B cell (primary cell): ENCODE results near the gene MIPOL1. TPM values are rescaled to one million over a fixed set of nuclear protein-coding genes. Genes with fewer than 3 reads are reported as not detected.

Experiments used
- ATAC-seq: fragments of 200-7000 bp; cut with Tn5 transposase; one replicate; pipeline ENCODE4 v1.10.0; 2021; ENCODE audit warnings: low read depth, mild to moderate bottlenecking, moderate number of reproducible peaks, moderate library complexity
- CTCF ChIA-PET: fragments of 350-600 bp; sonication (Branson Sonifier 250); formaldehyde crosslinking; loops from one replicate; lab custom pipeline; 2021; ENCODE audit warnings: antibody characterized with exemption, inconsistent platforms; lab: Charles Lee
- POLR2A ChIA-PET: fragments of 350-600 bp; sonication (Branson Sonifier 250); formaldehyde crosslinking; loops from one replicate; lab custom pipeline; 2021; ENCODE audit warnings: antibody characterized with exemption; lab: Charles Lee
- DNase-seq: peaks from one replicate; pipeline ENCODE4 v3.0.0; 2013
- H2AFZ ChIP-seq: 2 replicates; pipeline ENCODE4 v1.6.1; 2012; ENCODE audit warnings: mild to moderate bottlenecking, low read depth, low read length; ENCODE audit not compliant: insufficient read depth, poor library complexity, severe bottlenecking
- H3K27ac ChIP-seq, 2 donors: 1 replicate in 1 of 2; 2 replicates in 1 of 2; pipeline ENCODE4 v1.5.1; 2012 to 2013; ENCODE audit warnings: low read length in 2 of 2, mild to moderate bottlenecking in 2 of 2, moderate library complexity in 1 of 2
- H3K27me3 ChIP-seq, 4 experiments: fragments of 200-600 bp in 1 of 4; sonication (generic) in 1 of 4; replicated peaks in 1 of 4; 1 replicate in 2 of 4; 2 replicates in 2 of 4; pipeline versions ENCODE4 v1.6.1 to v1.7.0; 2013 to 2016; ENCODE audit warnings: low read length in 3 of 4, mild to moderate bottlenecking in 2 of 4, mixed read lengths in 1 of 4, moderate library complexity in 1 of 4; ENCODE audit not compliant: insufficient read depth in 4 of 4, control insufficient read depth in 3 of 4; ENCODE audit errors: control extremely low read depth in 1 of 4
- H3K36me3 ChIP-seq, 2 experiments: replicated peaks in 1 of 2; 1 replicate in 1 of 2; 2 replicates in 1 of 2; pipeline versions ENCODE4 v1.6.1 to v1.7.1; 2013; ENCODE audit warnings: low read length in 1 of 2; ENCODE audit not compliant: insufficient read depth in 2 of 2, control insufficient read depth in 1 of 2; ENCODE audit errors: control extremely low read depth in 1 of 2, extremely low read depth in 1 of 2
- H3K4me1 ChIP-seq, 2 donors: fragments of 200-600 bp in 1 of 2; sonication (generic) in 1 of 2; 1 replicate in 1 of 2; 2 replicates in 1 of 2; pipeline versions ENCODE4 v1.5.1 to v1.6.1; 2013 to 2017; ENCODE audit warnings: low read length in 2 of 2; ENCODE audit not compliant: control insufficient read depth in 2 of 2, insufficient read depth in 2 of 2
- H3K4me2 ChIP-seq: replicated peaks from 2 replicates; pipeline ENCODE3; 2012; ENCODE audit warnings: mild to moderate bottlenecking, low read depth, low read length; ENCODE audit not compliant: poor library complexity, severe bottlenecking
- H3K4me3 ChIP-seq, 5 experiments: fragments of 200-600 bp in 1 of 5; sonication (generic) in 1 of 5; 1 replicate in 3 of 5; 2 replicates in 2 of 5; pipeline versions ENCODE4 v1.5.1 to v1.7.0; 2011 to 2016; ENCODE audit warnings: low read length in 4 of 5, mild to moderate bottlenecking in 4 of 5, low read depth in 2 of 5, control low read depth in 1 of 5, moderate library complexity in 1 of 5; ENCODE audit not compliant: insufficient read depth in 1 of 5; ENCODE audit errors: control extremely low read depth in 1 of 5, extremely low read depth in 1 of 5
- H3K79me2 ChIP-seq: fragments of 200-600 bp; sonication (generic); one replicate; pipeline ENCODE4 v1.6.0; 2016; ENCODE audit warnings: low read length; ENCODE audit not compliant: control insufficient read depth, insufficient read depth
- H3K9ac ChIP-seq: fragments of 200-600 bp; sonication (generic); 2 replicates; pipeline ENCODE4 v1.6.1; 2017; ENCODE audit warnings: mild to moderate bottlenecking, low read length, moderate library complexity
- H3K9me3 ChIP-seq, 3 donors: one replicate each; pipeline versions ENCODE4 v1.6.1 to v1.7.1; 2013; ENCODE audit warnings: low read length in 2 of 3; ENCODE audit not compliant: control insufficient read depth in 2 of 3, insufficient read depth in 1 of 3; ENCODE audit errors: control extremely low read depth in 1 of 3
- H4K20me1 ChIP-seq: 2 replicates; pipeline ENCODE4 v1.6.0; 2012; ENCODE audit warnings: mild to moderate bottlenecking, low read length; ENCODE audit not compliant: insufficient read depth, control insufficient read depth, poor library complexity, severe bottlenecking
- H3K27ac Mint-ChIP-seq: one replicate; pipeline ENCODE4 v1.8.0; 2021; ENCODE audit warnings: mixed read lengths
- H3K27me3 Mint-ChIP-seq: one replicate; pipeline ENCODE4 v1.8.0; 2021; ENCODE audit warnings: mixed read lengths
- H3K4me1 Mint-ChIP-seq: one replicate; pipeline ENCODE4 v1.8.0; 2021; ENCODE audit warnings: mixed read lengths
- H3K4me3 Mint-ChIP-seq: one replicate; pipeline ENCODE4 v1.8.0; 2021; ENCODE audit warnings: mixed read lengths
- H3K9me3 Mint-ChIP-seq: one replicate; pipeline ENCODE4 v1.8.0; 2022; ENCODE audit warnings: mixed read lengths; ENCODE audit not compliant: insufficient read depth
- EZH2 ChIP-seq: IDR thresholded peaks from 2 replicates; pipeline ENCODE4 v1.6.1; 2012; ENCODE audit warnings: borderline replicate concordance, low read depth, mild to moderate bottlenecking, moderate library complexity, low read length; ENCODE audit not compliant: insufficient read depth, poor library complexity, severe bottlenecking
- WGBS: methylation state at CpG from one replicate; pipeline ENCODE4 v1.1.5; 2013; ENCODE audit warnings: missing lambda C conversion rate; ENCODE audit not compliant: insufficient coverage; 5-methylcytosine and 5-hydroxymethylcytosine counted together
- intact Hi-C: fragments of 100-400 bp; cut with micrococcal nuclease; formaldehyde crosslinking; loops from one replicate; pipeline ENCODE4 v1.10.0; 2022
- polyA plus RNA-seq: library from polyadenylated mRNA; depleted of rRNA; stranded (reverse); fragments of >200 nt; gene quantifications from 2 replicates; pipeline ENCODE4 v1.2.3, GENCODE V29; 2012
- total RNA-seq, 2 donors: library from RNA; stranded (reverse); fragments of 120-200 nt in 1 of 2; gene quantifications; 1 replicate in 1 of 2; 2 replicates in 1 of 2; pipeline versions ENCODE4 v1.2.3 to v1.2.4, GENCODE V29; 2013 to 2022
- TF ChIP-seq, protein P1 (sequence below): fragments of 200-600 bp; IDR thresholded peaks from one replicate; pipeline ENCODE4 v1.8.0; 2022; ENCODE audit warnings: antibody characterized with exemption, mild to moderate bottlenecking

Gene MIPOL1
- total and polyA plus RNA-seq, 2 donors (not counting 1 experiment from before 2014, with no cell fraction given): 0.17 TPM; not detected in 1

DNA sequence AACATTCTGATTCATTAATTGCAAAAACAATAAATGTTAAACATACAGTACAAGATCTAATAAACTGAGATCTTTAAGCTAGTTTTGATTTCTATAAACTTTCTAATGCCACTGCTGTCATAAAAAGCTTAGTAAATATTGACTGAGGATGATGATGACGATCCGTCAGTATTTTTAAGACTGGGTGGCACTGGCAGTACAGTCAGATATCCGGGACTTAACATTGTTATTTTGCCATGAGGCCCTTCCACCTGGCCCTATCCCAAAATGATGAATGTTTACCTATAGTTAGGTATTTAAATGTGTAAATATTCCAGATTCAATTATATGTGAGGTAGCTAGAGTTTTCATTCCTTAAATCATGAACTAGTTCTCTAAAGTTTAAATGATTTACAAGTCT lies 238.8 kb downstream of the MIPOL1 start:
- DNase-seq (no peak), ATAC-seq (no peak)
- 100% methylated on average over 2 of the region's 3 CpGs for WGBS
- no peak overlapping the region for H3K4me3 Mint-ChIP-seq
- no peak overlapping the region for H3K4me3 ChIP-seq
- no peak overlapping the region for H3K4me2 ChIP-seq
- H3K27ac ChIP-seq: no peak overlapping the region
- intact Hi-C loops: no loop called here
- no peaks in the 10 kb centered on the region for H3K9me3 Mint-ChIP-seq
- H4K20me1 ChIP-seq: no peaks in the 10 kb centered on the region
- H3K9me3 ChIP-seq: no peaks in the 10 kb centered on the region
- no peaks in the 10 kb centered on the region for H3K4me1 ChIP-seq
- no peaks in the 10 kb centered on the region for H3K27me3 ChIP-seq
- no peak overlapping the region for H3K27ac Mint-ChIP-seq
- H3K36me3 ChIP-seq: no peaks in the 10 kb centered on the region
- CTCF ChIA-PET: no interaction called here
- no peaks in the 10 kb centered on the region for H3K4me1 Mint-ChIP-seq
- no peaks in the 10 kb centered on the region for H3K27me3 Mint-ChIP-seq
- H3K79me2 ChIP-seq: no peaks in the 10 kb centered on the region
- H2AFZ ChIP-seq: no peak overlapping the region
- no peak for TF ChIP-seq EZH2
- TF ChIP-seq, protein P1, sequence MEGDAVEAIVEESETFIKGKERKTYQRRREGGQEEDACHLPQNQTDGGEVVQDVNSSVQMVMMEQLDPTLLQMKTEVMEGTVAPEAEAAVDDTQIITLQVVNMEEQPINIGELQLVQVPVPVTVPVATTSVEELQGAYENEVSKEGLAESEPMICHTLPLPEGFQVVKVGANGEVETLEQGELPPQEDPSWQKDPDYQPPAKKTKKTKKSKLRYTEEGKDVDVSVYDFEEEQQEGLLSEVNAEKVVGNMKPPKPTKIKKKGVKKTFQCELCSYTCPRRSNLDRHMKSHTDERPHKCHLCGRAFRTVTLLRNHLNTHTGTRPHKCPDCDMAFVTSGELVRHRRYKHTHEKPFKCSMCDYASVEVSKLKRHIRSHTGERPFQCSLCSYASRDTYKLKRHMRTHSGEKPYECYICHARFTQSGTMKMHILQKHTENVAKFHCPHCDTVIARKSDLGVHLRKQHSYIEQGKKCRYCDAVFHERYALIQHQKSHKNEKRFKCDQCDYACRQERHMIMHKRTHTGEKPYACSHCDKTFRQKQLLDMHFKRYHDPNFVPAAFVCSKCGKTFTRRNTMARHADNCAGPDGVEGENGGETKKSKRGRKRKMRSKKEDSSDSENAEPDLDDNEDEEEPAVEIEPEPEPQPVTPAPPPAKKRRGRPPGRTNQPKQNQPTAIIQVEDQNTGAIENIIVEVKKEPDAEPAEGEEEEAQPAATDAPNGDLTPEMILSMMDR: no peak
- POLR2A ChIA-PET: no interaction called here
- no peak overlapping the region for H3K9ac ChIP-seq

DNA sequence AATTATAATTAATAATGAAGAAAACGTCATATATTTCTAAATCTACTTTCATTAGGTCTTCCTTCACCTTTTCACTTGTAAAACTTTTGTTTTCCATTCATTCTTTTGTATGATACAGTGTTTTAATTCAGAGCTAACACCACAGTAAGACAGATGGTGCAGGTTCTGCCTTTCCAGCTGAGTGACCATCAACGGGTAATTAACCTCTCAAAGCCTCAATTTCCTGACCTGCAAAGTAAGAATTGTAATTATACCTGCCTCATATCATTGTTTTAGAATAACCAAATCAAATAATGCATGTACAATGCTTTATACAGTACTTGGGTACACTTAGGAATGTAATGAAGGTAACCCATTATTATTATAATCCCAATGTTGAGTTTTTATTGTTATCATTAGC lies 239.8 kb downstream of the MIPOL1 start:
- no peaks in the 10 kb centered on the region for H3K27me3 Mint-ChIP-seq

More for the DNA sequence above, 239.8 kb downstream of the MIPOL1 start:
- intact Hi-C loops: no loop called here
- Histone ChIP-seq H3K79me2 (no peaks in the 10 kb centered on the region), H3K27ac (no peak overlapping the region), H3K9ac (no peak overlapping the region), H2AFZ (no peak overlapping the region), H3K4me3 (no peak overlapping the region), H4K20me1 (no peaks in the 10 kb centered on the region), H3K36me3 (no peaks in the 10 kb centered on the region), H3K4me1 (no peaks in the 10 kb centered on the region), H3K9me3 (no peaks in the 10 kb centered on the region), H3K4me2 (no peak overlapping the region), H3K27me3 (no peaks in the 10 kb centered on the region)
- Mint-ChIP-seq H3K9me3 (no peaks in the 10 kb centered on the region), H3K27ac (no peak overlapping the region), H3K4me1 (no peaks in the 10 kb centered on the region), H3K4me3 (no peak overlapping the region)
- DNase-seq: no peak
- TF ChIP-seq EZH2: no peak
- TF ChIP-seq, protein P1: no peak
- POLR2A ChIA-PET: no interaction called here
- no CpG with 5 or more reads among the region's 2 CpGs for WGBS
- no peak for ATAC-seq
- CTCF ChIA-PET: no interaction called here
